K562 (cell line): Measurements from ENCODE around the gene F12. TPM values are rescaled to one million over a fixed set of nuclear protein-coding genes. Genes with fewer than 3 reads are reported as not detected.

Experiments
- CBFA2T3 ChIP-seq: fragments of 450-650 bp; IDR thresholded peaks from 2 replicates; pipeline ENCODE4 v1.6.1; 2017
- CBFB ChIP-seq: sonication (generic); formaldehyde crosslinking; IDR thresholded peaks from 2 replicates; pipeline ENCODE4 v1.4.0; 2020; ENCODE audit warnings: mild to moderate bottlenecking, missing genetic modification reagents
- CCAR2 ChIP-seq: fragments of 200-400 bp; formaldehyde crosslinking; IDR thresholded peaks from 2 replicates; pipeline ENCODE4 v1.6.1; 2017; ENCODE audit warnings: mild to moderate bottlenecking, low read depth, low read length
- ESRRA ChIP-seq: fragments of 450-650 bp; IDR thresholded peaks from 2 replicates; pipeline ENCODE4 v1.6.1; 2014; ENCODE audit warnings: low read depth, mild to moderate bottlenecking, moderate library complexity, borderline replicate concordance
- GABPA ChIP-seq: fragments of 200-800 bp; sonication (Bioruptor generic); conservative IDR thresholded peaks from 2 replicates; pipeline ENCODE4 v1.6.1; 2016; ENCODE audit warnings: low read depth, missing genetic modification characterization, missing compliant biosample characterization
- HOXB6 ChIP-seq: fragments of 250-450 bp; sonication (Bioruptor Pico); IDR thresholded peaks from 2 replicates; pipeline ENCODE4 v1.5.1; 2022; ENCODE audit warnings: mild to moderate bottlenecking, borderline replicate concordance
- LARP7 ChIP-seq: fragments of 450-650 bp; IDR thresholded peaks from 2 replicates; pipeline ENCODE4 v1.6.1; 2016
- MAFF ChIP-seq: IDR thresholded peaks from 2 replicates; pipeline ENCODE4 v1.6.1; 2012; ENCODE audit warnings: low read length, improper control_type of control experiment
- NFATC3 ChIP-seq: fragments of 450-650 bp; IDR thresholded peaks from 2 replicates; pipeline ENCODE4 v1.6.1; 2017; ENCODE audit warnings: mild to moderate bottlenecking
- PHF20 ChIP-seq: fragments of 450-650 bp; IDR thresholded peaks from 2 replicates; pipeline ENCODE4 v1.6.1; 2018; ENCODE audit not compliant: partially characterized antibody
- PTTG1 ChIP-seq: fragments of 450-650 bp; IDR thresholded peaks from 2 replicates; pipeline ENCODE4 v1.6.1; 2016; ENCODE audit warnings: low read depth, mild to moderate bottlenecking, missing genetic modification characterization, missing compliant biosample characterization
- RFX7 ChIP-seq: fragments of 250-450 bp; sonication (Bioruptor Pico); IDR thresholded peaks from 2 replicates; pipeline ENCODE4 v1.5.1; 2021; ENCODE audit warnings: mild to moderate bottlenecking
- SMARCA4 ChIP-seq: fragments of 450-650 bp; IDR thresholded peaks from 2 replicates; pipeline ENCODE4 v1.6.1; 2016
- SRSF1 ChIP-seq: fragments of 200-400 bp; formaldehyde crosslinking; IDR thresholded peaks from 2 replicates; pipeline ENCODE4 v1.6.1; 2017; ENCODE audit warnings: mild to moderate bottlenecking, low read depth, low read length, moderate library complexity
- WHSC1 ChIP-seq: IDR thresholded peaks from one replicate; pipeline ENCODE4 v1.6.1; 2012; ENCODE audit warnings: low read length, control low read depth, inconsistent platforms
- ZFX ChIP-seq: sonication (generic); formaldehyde crosslinking; IDR thresholded peaks from 2 replicates; pipeline ENCODE4 v1.8.0; 2022; ENCODE audit warnings: mild to moderate bottlenecking, missing genetic modification reagents, moderate library complexity
- ZNF140 ChIP-seq: fragments of 250-450 bp; sonication (Bioruptor Pico); IDR thresholded peaks from 2 replicates; pipeline ENCODE4 v1.8.0; 2021; ENCODE audit warnings: moderate library complexity, mild to moderate bottlenecking, inconsistent platforms
- ZNF224 ChIP-seq: sonication (generic); formaldehyde crosslinking; IDR thresholded peaks from 2 replicates; pipeline ENCODE4 v1.8.0; 2022; ENCODE audit warnings: mild to moderate bottlenecking, missing genetic modification reagents
- ZNF239 ChIP-seq: fragments of 250-450 bp; sonication (Bioruptor Pico); IDR thresholded peaks from 2 replicates; pipeline ENCODE4 v1.4.0; 2020; ENCODE audit warnings: mild to moderate bottlenecking
- ZNF282 ChIP-seq: sonication (generic); formaldehyde crosslinking; IDR thresholded peaks from 2 replicates; pipeline ENCODE4 v1.8.1; 2023; ENCODE audit warnings: missing genetic modification reagents
- ZNF354B ChIP-seq: fragments of 250-450 bp; sonication (Bioruptor Pico); IDR thresholded peaks from 2 replicates; pipeline ENCODE4 v1.4.0; 2020
- ZNF584 ChIP-seq: fragments of 200-800 bp; sonication (Bioruptor generic); IDR thresholded peaks from 2 replicates; pipeline ENCODE4 v1.6.1; 2016; ENCODE audit warnings: low read depth, mild to moderate bottlenecking, missing genetic modification characterization, missing compliant biosample characterization
- ZNF764 ChIP-seq: fragments of 250-450 bp; sonication (Bioruptor Pico); IDR thresholded peaks from 2 replicates; pipeline ENCODE4 v1.4.0; 2020; ENCODE audit warnings: low read depth, mild to moderate bottlenecking, moderate library complexity
- polyA plus RNA-seq, 8 experiments: library from polyadenylated mRNA; depleted of rRNA in 4 of 8; stranded (reverse) in 5 of 8; unstranded in 3 of 8; fragments of >200 nt; fragmentation: Nextera tagmentation in 2 of 8; fragmentation: Illumina TruSeq in 1 of 8; extraction: Ambion mirVana in 2 of 8; extraction: Trizol in 1 of 8; gene quantifications; 2 replicates each; pipeline versions ENCODE4 v1.2.1 to v1.2.3, GENCODE V29; 2011 to 2014; ENCODE audit warnings: inconsistent platforms in 1 of 8, missing spikeins in 1 of 8
- total RNA-seq, 7 experiments: library from RNA; depleted of rRNA in 6 of 7; stranded (reverse); fragments of >200 nt in 6 of 7; fragmentation: Illumina TruSeq in 2 of 7; extraction: Trizol in 2 of 7; gene quantifications; 2 replicates each; pipeline versions ENCODE4 v1.2.1 to v1.2.3, GENCODE V29; 2011 to 2021; ENCODE audit warnings: low replicate concordance in 1 of 7
- TF ChIP-seq, protein P1 (sequence below), 2 experiments: IDR thresholded peaks; 2 replicates each; pipeline ENCODE4 v1.6.1; 2012; ENCODE audit warnings: improper control_type of control experiment in 2 of 2, low read depth in 2 of 2, low read length in 2 of 2, borderline replicate concordance in 1 of 2
- TF ChIP-seq, protein P2 (sequence below): fragments of 250-450 bp; sonication (Bioruptor Pico); IDR thresholded peaks from 2 replicates; pipeline ENCODE4 v1.4.0; 2020; ENCODE audit warnings: mild to moderate bottlenecking
- TF ChIP-seq, protein P3 (sequence below), 2 experiments: fragments of 450-650 bp; IDR thresholded peaks; 2 replicates each; pipeline ENCODE4 v1.6.1; 2016

F12 gene
- total and polyA plus RNA-seq, 9 of the 15 experiments (the other 6 are each of a cell fraction or from before 2014, with no cell fraction given): 0.59 to 18.3 (median 3.6) TPM

DNA sequence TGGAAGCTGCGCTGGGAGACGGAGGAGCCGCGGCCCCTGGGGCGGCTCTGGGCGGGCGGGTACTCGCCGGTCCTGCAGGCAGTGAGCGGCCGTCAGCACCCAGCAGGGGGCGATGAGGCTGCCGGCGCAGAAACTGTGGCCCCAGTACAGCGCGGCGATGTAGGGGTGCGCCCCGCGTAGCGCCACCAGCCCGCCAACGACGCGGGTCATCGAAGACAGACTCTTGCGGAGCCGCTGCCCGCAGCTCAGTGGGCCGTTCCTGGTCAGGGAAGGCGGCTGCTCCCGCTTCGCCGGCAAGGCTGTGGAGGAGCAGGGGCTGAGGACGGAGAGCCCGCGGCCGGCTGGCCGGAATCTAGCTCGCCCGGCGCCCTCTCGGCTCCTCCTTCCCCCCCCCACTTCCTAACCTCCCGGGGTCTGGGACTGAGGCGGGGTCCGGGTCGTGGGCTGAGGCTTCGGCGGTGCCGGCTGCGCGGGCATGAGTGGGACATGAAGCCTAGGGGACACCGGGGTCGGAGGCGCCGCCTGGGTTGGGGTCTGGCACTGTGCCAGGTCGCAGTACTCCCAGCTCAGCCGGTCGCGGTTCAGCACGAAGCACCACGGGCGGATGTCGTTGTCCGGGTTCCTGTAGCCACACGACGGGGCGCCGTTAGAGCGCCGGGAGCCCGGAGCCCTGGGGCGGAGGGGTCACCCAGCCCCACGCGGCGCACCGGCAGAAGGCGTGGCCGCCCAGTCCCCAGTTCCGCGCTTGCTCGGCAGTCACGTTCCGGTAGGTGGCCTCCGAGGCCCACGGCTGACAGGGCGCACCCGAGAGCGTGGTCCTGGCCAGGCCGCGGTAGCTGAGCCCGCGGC, 5.3 kb downstream of the F12 start (continued):
- TF ChIP-seq RFX7 (CRISPR knock-in tag): no peak
- peak; percentile 73 for TF ChIP-seq CBFB (CRISPR knock-in tag)
- TF ChIP-seq SMARCA4: peak; percentile 38; the same call in 1 of the 2 replicates
- no peak for TF ChIP-seq ZNF354B
- TF ChIP-seq PHF20: peak; percentile 71
- TF ChIP-seq ZNF282: peak; percentile 87; the same call in 1 of the 2 replicates
- TF ChIP-seq ZNF764: peak; percentile 52; the same call in 1 of the 2 replicates
- no peak for TF ChIP-seq WHSC1
- no peak for TF ChIP-seq MAFF
- TF ChIP-seq SRSF1: no peak
- TF ChIP-seq, protein P1, sequence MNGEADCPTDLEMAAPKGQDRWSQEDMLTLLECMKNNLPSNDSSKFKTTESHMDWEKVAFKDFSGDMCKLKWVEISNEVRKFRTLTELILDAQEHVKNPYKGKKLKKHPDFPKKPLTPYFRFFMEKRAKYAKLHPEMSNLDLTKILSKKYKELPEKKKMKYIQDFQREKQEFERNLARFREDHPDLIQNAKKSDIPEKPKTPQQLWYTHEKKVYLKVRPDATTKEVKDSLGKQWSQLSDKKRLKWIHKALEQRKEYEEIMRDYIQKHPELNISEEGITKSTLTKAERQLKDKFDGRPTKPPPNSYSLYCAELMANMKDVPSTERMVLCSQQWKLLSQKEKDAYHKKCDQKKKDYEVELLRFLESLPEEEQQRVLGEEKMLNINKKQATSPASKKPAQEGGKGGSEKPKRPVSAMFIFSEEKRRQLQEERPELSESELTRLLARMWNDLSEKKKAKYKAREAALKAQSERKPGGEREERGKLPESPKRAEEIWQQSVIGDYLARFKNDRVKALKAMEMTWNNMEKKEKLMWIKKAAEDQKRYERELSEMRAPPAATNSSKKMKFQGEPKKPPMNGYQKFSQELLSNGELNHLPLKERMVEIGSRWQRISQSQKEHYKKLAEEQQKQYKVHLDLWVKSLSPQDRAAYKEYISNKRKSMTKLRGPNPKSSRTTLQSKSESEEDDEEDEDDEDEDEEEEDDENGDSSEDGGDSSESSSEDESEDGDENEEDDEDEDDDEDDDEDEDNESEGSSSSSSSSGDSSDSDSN (IDR thresholded peaks at IDR 0.05; ENCODE audit: borderline replicate concordance in 1 of 2, low read depth in 2 of 2, low read length in 2 of 2): peak; percentile 41 to 83; a peak in 2 of 4 replicates
- peak; percentile 56 for TF ChIP-seq GABPA (tag)
- TF ChIP-seq CBFA2T3: peak; percentile 27; the same call in 1 of the 2 replicates
- TF ChIP-seq HOXB6 (CRISPR knock-in tag): no peak
- no peak for TF ChIP-seq LARP7
- peak; percentile 93 for TF ChIP-seq ZFX (CRISPR knock-in tag)
- TF ChIP-seq, protein P2, sequence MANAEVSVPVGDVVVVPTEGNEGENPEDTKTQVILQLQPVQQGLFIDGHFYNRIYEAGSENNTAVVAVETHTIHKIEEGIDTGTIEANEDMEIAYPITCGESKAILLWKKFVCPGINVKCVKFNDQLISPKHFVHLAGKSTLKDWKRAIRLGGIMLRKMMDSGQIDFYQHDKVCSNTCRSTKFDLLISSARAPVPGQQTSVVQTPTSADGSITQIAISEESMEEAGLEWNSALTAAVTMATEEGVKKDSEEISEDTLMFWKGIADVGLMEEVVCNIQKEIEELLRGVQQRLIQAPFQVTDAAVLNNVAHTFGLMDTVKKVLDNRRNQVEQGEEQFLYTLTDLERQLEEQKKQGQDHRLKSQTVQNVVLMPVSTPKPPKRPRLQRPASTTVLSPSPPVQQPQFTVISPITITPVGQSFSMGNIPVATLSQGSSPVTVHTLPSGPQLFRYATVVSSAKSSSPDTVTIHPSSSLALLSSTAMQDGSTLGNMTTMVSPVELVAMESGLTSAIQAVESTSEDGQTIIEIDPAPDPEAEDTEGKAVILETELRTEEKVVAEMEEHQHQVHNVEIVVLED (CRISPR knock-in tag): peak; percentile 53; the same call in 1 of the 2 replicates
- TF ChIP-seq ESRRA: peak; percentile 12; the same call in 1 of the 2 replicates
- no peak for TF ChIP-seq ZNF140 (CRISPR knock-in tag)
- 0 out of 2 replicates have a peak, but pooled peaks have one; percentile 27 for TF ChIP-seq ZNF224 (CRISPR knock-in tag)
- no peak for TF ChIP-seq PTTG1 (tag)
- no peak for TF ChIP-seq ZNF584 (CRISPR knock-in tag)
- no peak for TF ChIP-seq ZNF239 (CRISPR knock-in tag)
- no peak for TF ChIP-seq NFATC3
- no peak for TF ChIP-seq CCAR2
- TF ChIP-seq, protein P3, sequence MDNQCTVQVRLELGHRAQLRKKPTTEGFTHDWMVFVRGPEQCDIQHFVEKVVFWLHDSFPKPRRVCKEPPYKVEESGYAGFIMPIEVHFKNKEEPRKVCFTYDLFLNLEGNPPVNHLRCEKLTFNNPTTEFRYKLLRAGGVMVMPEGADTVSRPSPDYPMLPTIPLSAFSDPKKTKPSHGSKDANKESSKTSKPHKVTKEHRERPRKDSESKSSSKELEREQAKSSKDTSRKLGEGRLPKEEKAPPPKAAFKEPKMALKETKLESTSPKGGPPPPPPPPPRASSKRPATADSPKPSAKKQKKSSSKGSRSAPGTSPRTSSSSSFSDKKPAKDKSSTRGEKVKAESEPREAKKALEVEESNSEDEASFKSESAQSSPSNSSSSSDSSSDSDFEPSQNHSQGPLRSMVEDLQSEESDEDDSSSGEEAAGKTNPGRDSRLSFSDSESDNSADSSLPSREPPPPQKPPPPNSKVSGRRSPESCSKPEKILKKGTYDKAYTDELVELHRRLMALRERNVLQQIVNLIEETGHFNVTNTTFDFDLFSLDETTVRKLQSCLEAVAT (IDR thresholded peaks at IDR 0.05): no peak
